HG02981 (cell line): ENCODE data around the gene HOOK1.

ENCODE experiments used
- ATAC-seq: cut with Tn5 transposase; IDR thresholded peaks from one replicate; pipeline ENCODE4 v1.9.1; 2021; ENCODE audit warnings: mild to moderate bottlenecking, moderate library complexity; ENCODE audit not compliant: unreplicated experiment

HOOK1 gene

GRCh38 chr1:59814901-59815825, at the start of gene HOOK1:
HOOK1 (plus strand) TSS chr1:59814949; CDS start chr1:59815118, 169 bp downstream.
- ATAC-seq = peak; percentile 0

GRCh38 chr1:59765011-59765730, 49.6 kb upstream of the HOOK1 start:
- ATAC-seq = no peak

DNA sequence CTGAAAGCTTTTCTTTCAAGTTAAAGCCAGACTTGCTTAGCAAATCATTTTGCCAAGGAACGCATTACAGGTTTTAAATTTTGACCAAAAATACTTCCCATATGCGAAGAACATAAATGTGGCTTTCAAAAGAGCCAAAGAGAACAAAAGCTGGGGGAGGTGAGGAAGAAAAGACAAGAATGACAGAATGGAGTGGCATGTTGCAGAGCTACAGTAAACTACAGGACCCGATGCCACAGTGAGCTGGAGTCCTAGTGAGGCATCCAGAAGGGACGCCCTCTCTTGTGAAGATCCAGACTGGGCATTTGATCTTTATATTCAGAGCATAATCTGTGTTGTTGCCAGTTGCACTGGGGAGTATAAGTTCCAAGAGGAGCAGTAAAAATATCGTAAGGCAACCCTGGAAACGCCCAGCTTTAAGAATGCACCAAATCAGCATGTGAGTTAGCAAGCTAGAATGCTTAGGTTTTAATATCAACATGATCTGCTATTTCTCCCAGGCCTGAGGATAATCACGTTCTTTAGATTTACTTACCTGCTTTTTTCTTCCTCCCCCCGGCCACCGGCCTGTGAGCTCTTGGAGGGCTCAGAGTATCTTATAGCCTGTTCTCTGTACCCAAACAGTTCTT, 48.4 kb upstream of the HOOK1 start:
- no peak for ATAC-seq

- ATAC-seq = no peak
Measured at GRCh38 chr1:59767119-59767518, 47.6 kb upstream of the HOOK1 start.

- no peak for ATAC-seq
Measured at GRCh38 chr1:59768792-59769735, 45.7 kb upstream of the HOOK1 start.

DNA sequence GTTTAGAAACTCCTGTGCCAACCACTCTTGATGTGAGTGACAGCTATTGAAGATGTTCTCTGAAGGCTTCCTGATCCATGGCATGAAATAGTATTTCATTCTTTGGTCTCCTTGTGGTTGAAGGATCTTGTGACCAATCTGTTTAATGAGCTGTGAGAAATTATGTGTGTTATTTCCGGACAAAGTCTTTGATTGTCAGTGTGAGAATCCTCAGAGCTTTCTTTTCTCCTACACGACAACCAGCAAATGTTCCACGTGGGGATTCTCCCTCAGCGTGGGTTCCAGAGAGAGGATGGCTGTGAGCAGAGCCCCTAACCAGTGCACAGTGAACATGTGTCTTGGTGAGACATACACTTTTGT, 45.0 kb upstream of the HOOK1 start:
- ATAC-seq = no peak

DNA sequence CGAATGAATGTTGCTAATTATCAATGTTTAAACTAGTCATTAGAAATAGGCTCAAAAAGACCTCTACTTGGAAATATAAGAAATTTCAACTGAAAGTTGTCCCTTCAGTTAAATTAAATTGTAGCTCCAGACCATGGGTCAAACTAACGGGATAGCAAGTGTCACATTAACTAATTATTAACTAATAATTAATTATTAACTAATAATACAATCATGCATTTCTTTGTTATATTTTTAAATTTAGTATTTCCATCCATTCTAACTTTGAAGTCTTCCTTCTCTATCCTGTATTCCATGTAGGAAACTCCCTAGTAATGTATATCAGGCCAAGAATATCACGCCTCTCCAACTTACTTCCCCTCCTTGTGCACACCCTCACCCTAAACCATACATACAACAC, 43.4 kb upstream of the HOOK1 start:
- no peak for ATAC-seq

DNA sequence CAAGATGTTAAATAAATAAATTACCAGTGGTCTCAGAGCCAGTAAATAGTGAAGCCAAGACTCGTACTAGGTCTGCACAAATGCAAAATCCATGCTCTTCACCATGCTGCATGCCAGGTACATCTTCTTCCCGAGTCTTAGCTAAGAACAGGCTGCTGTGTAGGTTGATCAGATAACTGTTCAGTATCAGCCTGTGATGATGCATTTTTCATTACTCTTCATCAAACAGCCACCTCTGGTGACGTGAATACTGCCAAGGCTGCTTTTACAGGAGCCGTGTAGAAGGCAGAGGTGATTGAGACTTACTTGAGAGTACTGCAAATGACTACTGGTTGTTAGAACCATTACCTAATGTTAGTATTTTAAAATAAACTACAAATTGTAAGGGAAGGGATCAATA, 39.3 kb upstream of the HOOK1 start:
- no peak for ATAC-seq

- ATAC-seq = no peak
Measured at GRCh38 chr1:59776960-59777852, 37.5 kb upstream of the HOOK1 start.

DNA sequence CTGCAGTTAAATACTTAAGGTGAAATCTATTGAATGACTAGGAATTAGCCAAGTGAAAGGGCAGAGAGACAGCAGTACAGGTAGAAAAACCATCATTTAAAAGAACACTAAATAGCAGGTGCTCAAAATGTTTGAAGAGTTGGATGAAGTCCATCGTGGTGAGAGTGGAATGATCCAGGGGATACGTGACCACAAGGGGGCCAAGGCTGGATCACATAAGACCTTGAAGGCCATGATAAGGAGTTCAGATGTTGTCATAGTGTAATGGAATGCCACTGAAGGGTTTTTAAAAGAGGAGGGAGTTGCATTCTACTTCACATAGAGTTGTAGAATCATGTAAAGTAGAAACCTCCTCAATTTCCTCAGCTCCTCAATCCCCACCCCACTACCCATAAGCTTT, 34.8 kb upstream of the HOOK1 start:
- no peak for ATAC-seq

GRCh38 chr1:59788825-59789224, 25.9 kb upstream of the HOOK1 start:
- ATAC-seq = no peak

GRCh38 chr1:59798600-59798999, 16.1 kb upstream of the HOOK1 start:
- no peak for ATAC-seq

GRCh38 chr1:59803458-59804038, 11.2 kb upstream of the HOOK1 start:
- no peak for ATAC-seq

GRCh38 chr1:59804301-59804700, 10.4 kb upstream of the HOOK1 start:
- ATAC-seq = no peak

DNA sequence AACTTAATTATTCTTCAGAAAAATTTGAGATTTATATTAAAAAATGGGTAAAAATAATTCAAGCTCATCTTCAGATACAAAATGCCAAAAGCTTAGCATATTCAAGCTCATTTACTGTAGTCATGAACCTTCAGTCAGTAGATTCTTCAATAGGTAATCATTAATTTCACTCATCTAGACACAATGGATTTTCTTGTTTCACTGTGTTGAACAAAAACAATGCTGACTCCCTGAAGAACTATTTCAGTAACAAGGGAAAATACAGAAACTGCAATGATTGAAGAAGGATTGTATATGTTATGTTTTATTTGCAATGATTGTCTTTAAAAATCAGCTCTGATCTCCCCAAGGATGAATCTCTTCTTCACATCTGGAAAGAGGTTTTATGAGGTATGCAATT, 9.2 kb upstream of the HOOK1 start:
- ATAC-seq = no peak

DNA sequence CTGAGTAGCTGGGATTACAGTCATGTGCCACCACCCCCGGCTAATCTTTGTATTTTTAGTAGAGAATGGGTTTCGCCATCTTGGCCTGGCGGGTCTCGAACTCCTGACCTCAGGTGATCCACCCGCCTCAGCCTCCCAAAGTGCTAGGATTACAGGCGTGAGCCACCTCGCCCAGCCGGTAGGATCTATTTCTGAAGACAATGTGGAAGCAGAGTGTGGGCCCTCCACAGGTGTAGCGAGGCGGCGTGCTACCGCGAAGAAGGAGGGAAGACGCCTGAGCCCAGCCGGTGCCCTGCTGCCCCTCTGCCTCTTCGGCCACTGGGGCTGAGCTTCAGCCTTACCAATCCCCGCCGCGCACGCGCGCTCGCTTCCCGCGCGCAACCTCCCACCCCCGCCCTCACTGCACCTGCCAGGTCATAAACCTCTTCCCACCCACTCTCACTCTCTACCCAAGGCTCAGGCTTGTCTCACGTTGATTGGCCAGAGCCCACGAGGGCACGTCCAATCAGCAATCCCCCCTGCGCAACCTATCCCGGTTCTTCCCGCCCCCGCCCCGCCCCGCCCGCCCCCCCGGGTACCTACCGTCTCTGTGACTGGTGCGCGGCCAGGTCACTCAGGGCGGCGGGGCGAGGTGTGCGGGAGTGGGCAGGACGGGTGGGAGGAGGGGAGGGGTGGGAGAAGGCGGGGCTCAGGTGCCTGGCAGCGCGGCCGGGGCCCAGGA, 409 bp upstream of the HOOK1 start:
- ATAC-seq = peak; percentile 98

DNA sequence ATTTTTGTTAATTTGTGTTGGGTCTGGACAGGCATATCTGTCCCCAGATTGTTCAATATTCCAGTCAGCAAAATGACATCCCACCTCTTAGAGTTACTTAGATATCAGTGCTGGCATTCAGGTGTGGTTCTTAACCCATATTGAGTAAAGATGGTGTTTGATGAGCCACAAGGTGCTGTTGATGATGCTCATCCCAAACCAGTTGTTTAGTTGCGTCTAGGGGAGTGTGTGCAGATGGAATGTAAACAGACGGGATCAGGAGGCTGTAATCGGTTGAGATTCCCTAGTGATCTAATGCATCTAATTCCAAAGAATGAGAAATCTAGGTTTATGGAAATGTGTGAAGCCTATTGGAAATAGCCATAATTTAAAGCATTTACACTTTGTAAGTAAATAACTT, 1.1 kb downstream of the HOOK1 start:
- ATAC-seq = no peak

GRCh38 chr1:59816318-59816878, 1.6 kb downstream of the HOOK1 start:
- ATAC-seq = no peak
